Hepatocyte (in vitro differentiated cells): ENCODE measurements around the gene AKAP1.

ENCODE experiments used
- EZH2 ChIP-seq: fragments of 200-600 bp; sonication (generic); IDR thresholded peaks from 2 replicates; pipeline ENCODE4 v1.6.1; 2016; ENCODE audit warnings: antibody characterized with exemption, mild to moderate bottlenecking, borderline replicate concordance
- EZH2phosphoT487 ChIP-seq: fragments of 200-600 bp; sonication (generic); IDR thresholded peaks from one replicate; pipeline ENCODE4 v1.6.1; 2018; ENCODE audit warnings: antibody characterized with exemption, mild to moderate bottlenecking, low read depth, moderate library complexity; ENCODE audit not compliant: unreplicated experiment, severe bottlenecking
- TF ChIP-seq, protein P1 (sequence below): fragments of 200-600 bp; sonication (generic); IDR thresholded peaks from 2 replicates; pipeline ENCODE4 v1.5.1; 2016; ENCODE audit warnings: antibody characterized with exemption, mild to moderate bottlenecking; ENCODE audit not compliant: poor library complexity

DNA sequence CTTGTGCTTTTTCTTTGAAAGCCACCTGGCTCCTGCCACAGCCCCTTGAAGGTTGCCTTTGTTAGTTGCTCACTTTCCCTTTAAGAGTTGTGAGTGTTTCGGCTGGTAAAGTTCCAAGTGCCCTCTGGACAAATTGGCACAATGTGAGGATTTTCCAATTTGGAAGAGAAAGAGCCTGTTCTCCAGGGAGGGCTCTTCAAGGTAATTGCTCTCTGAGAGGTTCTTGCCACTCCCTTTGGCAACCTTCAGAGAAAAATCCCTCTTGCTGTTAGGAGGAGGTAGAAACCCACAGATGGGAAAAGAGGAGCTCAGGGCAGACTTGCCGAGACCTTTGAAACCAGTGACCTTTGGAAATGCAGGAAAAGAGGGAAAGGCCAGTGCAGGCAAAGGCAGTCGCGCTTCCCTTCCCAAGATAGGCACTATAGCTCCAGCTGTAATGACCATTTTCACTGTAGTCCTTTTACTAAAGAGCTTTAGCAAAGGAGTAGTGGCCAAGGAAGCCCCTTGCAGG, 49.0 kb upstream of the AKAP1 start:
- TF ChIP-seq, protein P1, sequence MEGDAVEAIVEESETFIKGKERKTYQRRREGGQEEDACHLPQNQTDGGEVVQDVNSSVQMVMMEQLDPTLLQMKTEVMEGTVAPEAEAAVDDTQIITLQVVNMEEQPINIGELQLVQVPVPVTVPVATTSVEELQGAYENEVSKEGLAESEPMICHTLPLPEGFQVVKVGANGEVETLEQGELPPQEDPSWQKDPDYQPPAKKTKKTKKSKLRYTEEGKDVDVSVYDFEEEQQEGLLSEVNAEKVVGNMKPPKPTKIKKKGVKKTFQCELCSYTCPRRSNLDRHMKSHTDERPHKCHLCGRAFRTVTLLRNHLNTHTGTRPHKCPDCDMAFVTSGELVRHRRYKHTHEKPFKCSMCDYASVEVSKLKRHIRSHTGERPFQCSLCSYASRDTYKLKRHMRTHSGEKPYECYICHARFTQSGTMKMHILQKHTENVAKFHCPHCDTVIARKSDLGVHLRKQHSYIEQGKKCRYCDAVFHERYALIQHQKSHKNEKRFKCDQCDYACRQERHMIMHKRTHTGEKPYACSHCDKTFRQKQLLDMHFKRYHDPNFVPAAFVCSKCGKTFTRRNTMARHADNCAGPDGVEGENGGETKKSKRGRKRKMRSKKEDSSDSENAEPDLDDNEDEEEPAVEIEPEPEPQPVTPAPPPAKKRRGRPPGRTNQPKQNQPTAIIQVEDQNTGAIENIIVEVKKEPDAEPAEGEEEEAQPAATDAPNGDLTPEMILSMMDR, result no peak
- no peak for TF ChIP-seq EZH2phosphoT487
- TF ChIP-seq EZH2, result no peak
